GM18498 (cell line): ENCODE data around the gene SYNGR3.

Experiments
- ATAC-seq: cut with Tn5 transposase; IDR thresholded peaks from one replicate; pipeline ENCODE4 v1.9.1; 2021; ENCODE audit warnings: mild to moderate bottlenecking, moderate library complexity; ENCODE audit not compliant: unreplicated experiment

Gene SYNGR3

DNA sequence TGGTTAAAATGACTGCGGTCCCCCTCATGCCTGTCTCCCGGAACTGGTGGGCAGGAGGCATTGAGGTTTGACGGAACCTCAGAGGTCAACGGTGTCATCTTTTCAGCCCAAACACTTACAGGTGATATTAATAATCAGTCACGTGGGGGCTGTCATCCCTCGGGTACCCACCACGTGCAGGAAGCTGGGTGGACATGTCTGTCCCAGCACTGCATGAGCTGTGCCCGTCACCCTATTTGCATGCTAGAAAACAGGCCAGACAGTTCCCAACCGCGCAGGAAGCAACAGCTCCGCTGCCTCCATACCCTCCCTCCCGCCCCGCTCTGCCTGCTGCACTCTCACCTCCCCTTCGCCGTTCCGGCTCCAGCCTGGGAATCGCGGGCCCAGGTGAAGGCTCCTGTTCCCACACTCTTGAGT, 1.4 kb downstream of the SYNGR3 start:
- ATAC-seq = peak; percentile 50

DNA sequence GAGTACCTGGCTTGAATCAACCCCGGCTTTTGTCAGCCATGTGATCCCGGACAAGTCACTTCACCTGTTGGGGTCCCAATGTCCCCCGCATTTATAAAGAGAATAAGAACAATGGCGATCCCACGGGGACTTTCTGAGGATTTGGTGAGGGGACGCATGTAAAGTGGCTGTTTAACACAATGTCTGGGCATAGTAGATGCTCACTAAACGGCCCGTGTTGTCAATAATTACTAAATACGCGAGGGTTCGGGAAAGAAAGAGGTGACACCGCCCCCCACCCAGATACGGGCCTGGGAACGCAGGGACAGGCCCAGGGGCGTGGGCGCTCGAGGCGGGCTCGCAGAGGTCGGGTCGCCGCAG, 1.8 kb downstream of the SYNGR3 start:
- no peak for ATAC-seq

DNA sequence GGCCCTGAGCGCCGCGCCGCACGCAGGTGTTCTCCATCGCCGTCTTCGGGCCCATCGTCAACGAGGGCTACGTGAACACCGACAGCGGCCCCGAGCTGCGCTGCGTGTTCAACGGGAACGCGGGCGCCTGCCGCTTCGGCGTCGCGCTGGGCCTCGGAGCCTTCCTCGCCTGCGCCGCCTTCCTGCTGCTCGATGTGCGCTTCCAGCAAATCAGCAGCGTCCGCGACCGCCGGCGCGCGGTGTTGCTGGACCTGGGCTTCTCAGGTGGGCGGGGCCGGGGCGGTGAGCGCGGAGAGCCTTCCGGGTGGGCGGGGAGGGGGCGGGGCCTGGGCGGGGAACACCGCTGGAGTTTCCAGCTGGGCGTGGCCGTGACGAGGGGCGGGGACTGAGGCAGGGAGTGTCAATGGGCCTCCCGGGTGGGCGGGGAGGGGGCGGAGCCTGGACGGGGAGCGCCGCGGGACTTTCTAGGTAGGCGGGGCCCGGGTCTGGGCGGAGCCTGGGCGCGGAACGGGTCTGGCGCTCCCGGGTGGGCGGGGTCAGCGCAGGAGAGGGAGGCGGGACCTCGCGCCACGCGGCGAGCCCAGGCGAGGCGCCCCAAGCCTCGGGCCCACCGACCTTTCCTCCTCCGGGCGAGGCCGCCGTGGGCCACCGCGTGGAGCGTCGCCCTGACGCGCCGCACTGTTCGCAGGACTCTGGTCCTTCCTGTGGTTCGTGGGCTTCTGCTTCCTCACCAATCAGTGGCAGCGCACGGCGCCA, 2.4 kb downstream of the SYNGR3 start:
- peak; percentile 49 for ATAC-seq

DNA sequence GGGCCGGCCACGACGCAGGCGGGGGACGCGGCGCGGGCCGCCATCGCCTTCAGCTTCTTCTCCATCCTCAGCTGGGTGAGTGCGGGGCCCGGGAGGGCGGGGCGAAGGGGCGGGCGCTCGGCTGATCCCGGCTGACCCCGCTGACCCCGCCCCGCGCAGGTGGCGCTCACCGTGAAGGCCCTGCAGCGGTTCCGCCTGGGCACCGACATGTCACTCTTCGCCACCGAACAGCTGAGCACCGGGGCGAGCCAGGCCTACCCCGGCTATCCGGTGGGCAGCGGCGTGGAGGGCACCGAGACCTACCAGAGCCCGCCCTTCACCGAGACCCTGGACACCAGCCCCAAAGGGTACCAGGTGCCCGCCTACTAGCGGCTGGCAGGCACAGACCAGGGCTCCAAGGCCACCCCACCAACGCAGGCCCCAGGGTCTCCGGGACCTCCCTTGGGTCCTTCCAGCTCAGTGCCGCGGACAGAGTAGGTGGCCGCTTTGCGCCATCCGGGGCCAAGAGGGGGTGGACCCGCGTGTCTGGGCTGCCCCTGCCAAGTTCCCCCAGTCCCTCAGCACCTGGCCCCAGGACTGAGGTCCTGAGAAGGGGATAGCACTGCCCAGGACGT, 3.0 kb downstream of the SYNGR3 start:
- no peak for ATAC-seq

DNA sequence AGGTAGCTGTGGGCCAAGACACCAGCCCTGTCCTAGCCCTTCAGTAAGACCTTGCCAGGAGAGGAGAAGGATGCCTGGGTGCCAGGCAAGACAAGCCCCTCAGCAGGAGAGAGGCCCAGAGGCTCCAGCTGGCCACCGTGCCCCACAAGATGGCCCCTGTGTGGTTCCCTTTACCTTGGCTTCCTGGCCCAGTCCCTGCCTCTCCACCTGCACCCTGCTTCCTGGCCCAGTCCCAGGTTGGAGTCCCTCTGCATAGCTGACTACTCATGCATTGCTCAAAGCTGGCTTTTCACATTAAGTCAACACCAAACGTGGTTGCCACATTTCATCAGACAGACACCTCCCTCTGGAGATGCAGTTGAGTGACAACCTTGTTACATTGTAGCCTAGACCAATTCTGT, 4.0 kb downstream of the SYNGR3 start:
- no peak for ATAC-seq

DNA sequence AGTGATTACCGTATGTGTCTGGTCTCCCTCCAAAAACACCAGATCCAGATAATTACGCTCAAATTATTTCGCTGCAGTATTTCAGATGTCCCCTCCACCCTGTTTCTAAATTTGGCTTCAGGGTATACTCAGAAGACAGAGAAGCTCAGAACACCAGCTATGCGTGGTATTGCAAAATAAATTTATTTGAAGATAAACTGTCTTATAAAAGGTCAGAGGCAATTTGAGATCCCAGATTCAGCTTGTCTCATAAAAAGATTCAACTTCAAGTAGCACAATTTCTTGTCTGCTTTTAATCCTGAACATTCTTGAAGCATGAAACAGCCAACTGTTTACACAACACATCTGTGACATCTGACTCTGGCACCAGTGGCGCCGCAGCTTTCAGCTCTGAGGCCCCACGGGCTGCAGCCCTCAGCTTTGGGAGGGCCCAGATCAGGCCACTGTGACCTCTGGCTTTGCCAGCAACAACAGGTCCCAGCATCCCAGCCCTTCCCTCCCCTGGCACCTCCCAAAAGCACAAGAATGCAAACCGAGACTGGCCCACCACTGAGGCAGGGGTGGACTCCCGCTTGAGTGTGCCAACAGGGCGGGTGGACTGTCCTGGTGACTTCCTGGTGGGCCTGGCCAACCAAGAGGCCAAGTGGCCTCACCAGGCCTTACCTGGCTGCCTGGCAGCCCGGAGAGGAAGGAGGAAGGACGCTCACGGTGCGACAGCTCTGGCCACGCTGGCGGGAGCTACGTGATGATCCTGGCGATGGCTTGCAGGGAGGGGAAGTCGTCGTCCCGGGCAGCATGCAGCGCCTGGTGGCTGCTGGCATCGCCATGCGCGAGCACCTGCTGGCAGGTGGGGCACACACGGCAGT, 8.0 kb downstream of the SYNGR3 start:
- no peak for ATAC-seq

DNA sequence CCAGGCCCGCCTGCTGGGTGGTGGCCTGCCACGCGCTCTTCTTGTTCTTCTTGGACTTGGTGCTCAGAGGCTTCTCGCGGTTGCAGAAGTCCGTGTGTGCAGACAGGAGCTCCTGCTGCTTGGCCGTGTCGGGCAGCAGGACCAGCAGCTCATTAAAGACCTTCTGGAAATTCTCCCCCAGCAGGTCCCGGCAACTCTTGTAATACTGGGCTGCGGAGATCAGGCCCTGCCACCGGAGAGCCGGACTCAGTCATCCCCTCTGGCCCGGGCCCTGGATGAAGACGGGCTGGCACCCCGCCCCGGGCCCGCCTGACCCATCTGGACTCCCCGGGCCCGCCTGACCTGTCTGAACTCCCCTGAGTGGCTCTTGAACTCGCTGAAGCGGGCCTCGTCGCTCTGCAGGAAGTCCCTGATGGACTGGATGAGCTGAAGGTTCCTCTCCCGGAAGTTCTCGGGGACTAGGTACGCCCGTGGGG, 8.6 kb downstream of the SYNGR3 start:
- ATAC-seq = no peak

DNA sequence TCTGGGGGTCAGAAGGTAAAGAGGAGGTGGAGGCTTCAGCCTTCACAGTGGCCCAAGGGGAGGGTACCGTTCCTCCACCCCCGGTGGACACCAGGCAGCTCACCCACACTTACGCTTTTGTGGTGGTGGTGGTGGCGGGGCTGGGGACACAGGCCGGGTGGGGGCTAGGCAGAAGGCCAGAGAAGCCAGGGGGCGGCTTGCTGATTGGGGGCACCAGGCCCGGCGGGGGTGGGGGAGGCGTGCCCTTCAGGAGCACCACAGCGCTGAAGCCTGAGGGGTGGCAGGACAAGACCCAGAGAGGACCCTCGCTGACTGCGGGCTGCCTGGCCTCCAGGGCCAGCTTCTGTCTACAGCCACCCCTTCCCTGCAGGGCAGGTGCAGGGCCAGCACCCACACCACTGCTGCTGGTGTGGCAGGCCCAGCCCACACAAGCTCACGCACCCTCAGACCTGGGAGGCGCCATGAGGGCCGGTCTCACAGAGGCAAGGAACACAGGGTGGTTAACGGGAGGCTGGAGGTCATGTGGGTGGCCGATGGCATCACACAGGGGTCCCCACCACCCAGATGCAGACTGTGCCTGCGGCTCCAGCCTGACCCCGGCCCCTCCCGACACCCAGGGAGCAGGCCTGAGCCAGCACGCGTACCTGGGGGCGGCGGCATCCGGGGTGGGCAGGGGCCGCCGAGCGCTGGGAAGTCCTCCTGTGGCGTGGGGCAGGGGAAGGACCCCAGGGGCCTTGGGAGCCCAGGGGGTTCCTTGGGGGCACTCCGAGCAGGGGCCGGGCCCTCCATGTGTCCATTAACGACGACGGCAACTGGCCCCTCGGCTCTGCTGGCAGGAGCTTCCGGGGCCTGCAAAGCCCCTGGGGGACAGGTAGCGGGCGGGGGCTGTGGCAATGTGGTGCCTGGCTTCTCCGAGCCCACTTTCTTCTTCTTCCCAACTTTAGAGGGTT, 9.4 kb downstream of the SYNGR3 start:
- ATAC-seq = no peak

DNA sequence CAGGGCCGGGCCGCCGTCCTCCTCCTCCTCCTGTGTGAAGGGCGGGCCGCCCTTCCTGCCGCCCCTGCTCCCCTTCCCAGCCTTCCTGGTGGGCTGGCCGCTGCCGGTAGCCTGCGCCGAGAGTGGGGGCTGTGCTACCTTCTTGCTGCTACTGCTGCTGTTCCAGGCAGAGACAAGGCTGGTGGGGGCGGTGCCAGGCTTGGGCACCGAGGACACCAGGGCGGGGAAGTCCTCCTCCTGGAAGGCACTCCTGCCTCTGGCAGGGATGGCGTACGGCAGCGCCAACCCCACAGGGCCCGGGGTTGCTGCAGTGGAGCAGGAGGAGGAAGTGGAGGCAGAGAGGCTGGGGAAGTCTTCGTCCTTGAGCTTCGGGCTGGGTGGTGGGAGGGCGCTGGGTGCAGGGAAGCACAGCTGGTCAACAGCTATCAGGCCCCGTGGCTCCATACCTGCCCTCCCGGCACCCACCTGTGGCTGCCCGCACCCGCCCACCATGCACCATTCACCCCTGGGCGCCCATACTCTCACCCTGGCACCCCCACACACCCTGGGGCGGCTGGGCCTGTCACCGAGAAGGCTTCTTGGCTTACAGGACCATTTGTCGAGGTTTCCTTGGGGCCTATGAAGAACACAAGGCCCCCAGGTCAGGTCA, 10.2 kb downstream of the SYNGR3 start:
- no peak for ATAC-seq

DNA sequence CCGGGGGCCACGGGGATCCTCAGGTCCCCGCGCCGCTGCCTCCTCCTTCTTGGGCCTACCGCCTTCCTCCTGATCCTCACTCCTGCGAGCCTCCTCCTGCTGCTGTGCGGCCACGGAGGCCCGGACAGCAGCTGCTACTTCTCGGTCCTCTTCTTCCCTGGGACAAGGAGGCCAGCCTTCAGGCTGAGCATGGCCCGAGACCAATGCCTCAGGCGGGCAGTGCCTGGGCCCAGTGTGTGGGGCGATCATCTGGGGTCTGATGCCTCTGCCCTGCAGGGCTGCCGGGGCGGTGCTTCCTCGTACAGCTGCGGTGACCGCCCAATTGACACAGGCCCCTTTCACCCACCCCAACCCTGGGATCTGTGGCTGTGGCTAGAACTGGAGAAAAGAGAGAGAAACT, 11.3 kb downstream of the SYNGR3 start:
- no peak for ATAC-seq

DNA sequence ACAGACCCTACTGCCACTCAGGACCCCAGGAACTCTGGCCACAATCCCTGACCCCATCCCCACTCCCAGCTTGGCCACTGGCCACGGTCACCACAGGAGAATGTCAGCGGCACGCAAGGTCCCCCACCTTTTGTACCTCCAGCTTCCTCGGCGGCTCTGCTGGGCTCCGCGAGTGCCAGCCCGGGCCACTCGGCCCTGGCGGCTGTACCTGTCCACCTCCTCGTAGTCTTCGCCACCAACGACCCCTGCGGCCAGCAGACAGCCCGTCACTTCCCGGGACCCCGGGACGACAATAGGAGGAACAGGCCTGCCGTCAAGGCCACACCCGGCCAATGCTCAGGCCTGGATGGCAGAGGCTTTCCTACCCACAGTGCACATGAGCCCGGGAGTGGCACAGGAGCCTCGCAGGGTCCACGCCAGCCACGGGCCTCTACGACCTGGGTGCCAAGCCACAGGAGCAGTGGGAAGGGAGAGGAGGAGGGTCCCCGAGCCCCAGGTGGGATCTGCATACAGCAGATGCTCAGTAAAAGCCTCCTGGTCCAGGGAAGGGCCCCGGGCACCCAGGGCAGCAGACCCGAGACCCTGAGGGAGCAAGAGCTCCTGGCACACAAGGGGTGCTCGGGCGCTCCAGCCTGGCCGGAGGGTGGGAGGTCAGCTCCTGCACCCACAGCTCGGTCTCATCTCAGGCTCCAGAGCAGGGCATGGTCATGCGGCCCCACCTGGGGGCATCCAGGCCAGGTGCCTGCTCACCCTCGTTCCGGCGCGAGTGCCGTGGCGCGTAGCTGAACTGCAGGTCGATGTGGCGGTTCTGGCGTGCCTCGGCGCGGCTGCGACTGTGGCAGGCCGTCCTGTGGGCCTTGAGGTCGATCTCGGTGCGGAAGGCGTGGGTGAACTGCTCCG, 11.9 kb downstream of the SYNGR3 start:
- ATAC-seq = no peak

DNA sequence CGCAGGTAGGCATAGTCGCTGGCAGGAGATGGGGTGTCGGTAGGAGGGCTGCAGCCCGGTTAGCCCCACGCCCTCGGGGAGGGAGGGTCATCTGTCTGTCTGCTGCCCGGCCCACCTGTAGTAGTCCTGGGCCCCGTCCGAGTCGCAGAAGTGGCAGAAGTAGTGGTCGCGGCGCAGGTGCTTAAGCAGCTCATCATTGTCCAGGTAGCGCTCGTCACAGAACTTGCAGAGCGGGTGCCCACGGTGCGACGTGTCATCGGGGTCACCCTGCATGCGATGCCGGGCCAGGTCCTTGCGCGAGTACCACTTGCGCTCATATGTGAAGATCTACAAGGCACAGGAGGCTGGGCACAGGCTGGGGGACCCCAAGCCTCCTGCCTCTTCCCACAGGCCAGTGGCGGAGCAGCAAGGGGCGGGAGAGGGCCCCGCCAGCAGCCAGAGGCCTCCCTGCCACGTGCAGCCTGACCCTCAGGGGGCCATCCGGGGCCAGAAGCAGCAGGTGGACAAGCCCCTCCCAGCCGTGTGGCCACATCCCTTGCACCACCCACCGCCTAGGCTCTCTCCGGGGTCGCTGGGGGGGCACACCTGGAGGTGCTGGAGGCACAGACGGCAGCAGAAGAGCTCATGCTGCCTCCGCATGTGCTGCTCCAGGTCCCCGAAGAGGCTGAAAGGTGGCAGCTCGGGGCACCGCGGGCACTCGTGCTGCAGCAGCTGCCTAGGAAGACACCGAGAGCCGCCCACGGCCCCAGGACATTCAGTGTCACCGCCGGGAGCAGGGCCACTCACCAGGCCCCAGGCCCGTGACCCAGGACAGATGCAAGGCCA, 12.8 kb downstream of the SYNGR3 start:
- no peak for ATAC-seq

DNA sequence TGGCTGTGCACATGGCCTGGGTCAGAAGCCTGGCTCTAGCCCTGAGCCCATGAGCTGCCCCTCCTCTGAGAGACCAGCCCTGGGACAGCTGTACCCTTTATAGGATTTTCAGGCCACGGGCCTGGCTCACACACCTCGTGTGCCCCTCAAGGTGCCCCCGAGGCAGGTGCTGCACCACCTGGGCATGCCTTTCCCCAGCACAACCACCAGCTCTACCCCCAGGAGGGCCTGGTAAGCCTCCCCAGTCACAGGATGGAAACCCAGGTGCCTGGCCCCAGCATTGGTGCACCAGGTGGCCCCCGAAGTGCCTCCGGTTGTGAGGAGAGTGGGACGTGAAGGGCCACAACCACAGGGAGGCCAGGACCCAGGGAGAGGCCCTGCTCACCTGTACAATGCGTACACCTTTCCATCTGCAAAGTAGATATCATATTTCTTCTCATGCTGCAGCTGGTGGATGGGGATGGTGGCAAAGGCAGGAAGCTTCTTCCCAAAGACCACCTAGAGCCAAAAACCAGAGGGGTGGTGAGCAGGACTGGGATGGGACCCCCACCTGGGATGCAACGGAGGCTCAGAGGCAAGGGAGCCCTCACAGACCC, 13.6 kb downstream of the SYNGR3 start:
- no peak for ATAC-seq

DNA sequence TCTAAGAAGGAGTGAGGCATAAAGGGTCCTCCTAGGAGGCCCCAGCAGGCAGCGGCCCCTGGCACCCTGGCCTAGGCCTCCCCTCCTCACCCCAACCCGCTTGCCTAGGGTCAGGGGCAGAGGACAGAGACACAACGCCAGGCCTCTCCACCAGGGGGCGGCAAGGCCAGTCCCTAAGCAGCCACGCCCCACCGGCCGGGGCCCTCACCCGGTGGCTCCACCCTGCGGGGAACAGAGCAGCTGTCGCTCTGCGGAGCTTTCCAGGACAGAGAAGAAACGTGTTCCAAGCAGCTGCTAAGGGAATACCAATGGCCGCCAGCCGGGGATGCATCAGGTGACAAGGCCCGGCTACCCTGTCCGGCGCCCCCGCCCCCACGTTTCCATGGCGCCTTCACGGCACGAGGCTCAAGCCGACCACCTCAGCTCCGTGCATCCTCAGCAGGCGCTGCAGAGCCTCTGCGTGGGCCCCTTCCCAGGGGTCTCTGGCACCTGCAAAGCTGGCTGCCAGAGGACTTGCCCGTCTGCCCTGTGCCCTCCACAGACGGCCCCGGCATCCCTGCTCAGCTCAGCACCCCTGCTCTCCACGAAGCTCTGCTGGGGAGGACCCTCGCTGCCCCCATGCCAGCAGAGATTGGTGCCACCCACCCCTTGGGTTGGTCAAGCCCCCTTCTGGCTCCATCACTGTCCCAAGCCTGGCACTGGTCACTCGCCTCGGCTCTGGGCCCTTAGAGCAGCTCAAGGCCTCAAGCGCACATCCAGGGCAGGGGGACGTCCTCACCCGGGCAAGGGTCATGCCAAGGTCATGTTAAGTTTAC, 14.3 kb downstream of the SYNGR3 start:
- ATAC-seq = peak; percentile 69

DNA sequence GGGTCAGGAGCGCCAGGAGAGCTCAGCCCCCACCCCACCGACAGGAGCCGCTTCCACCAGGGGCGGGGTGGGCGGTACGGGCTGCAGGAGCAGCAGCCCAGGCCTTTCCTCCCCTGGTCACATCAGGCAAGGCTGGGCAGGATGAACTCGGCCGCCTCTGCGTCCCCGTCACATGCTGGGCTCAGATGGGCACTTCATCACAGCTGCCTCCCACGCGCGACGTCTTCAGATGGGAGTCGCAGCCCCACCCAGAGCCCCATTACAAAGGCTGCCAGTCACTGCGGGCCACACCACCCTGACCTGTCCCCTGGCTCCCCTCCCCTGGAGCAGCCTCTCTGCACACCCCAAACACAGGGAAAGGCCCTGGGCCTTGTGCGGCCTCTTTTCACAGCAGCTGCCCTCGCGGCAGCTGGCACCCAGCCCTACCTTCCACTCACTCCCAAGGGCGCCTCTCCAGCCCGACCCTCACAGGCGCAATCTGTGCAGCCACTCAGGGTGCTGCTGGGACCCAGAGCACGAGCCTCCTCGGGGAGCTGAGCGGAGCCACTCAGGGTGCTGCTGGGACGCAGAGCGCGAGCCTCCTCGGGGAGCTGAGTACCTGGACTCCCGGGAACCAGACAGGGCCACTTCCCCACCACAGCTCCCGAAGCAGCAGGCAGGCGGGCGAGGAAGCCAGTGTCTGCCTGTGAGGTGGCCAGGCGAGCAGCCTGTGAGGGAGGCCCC, 15.2 kb downstream of the SYNGR3 start:
- no peak for ATAC-seq

DNA sequence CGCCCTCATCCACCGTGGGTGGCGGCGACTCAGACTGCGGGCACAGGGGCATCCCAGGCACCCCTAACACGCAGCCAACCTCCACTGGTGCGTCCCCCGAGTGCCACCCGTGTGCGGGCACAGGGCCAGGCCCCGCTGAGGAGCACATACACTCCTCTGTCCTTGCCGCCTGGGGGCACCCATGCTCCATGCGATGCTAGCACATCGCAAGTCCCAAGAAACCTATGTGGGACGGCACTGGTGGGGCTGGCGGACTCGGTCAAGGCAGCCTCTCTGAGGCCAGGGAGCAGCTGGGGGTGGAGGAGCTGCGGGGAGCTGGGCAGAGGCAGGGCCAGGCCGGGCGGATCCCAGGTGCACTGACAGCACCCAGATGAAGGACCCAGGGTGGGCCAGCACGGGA, 15.9 kb downstream of the SYNGR3 start:
- no peak for ATAC-seq
